ENCODE data around the gene PTPRG. TPM values are rescaled to one million over a fixed set of nuclear protein-coding genes. Genes with fewer than 3 reads are reported as not detected.

The PTPRG gene
- total RNA-seq, 1 experiment from 2014 or later, result 69.3 TPM

- Histone ChIP-seq H3T11ph (ENCODE audit: low read length) (no peak overlapping the region), H2BK15ac (ENCODE audit: low read depth, low read length) (no peak overlapping the region), H3K23me2 (ENCODE audit: insufficient read length, low read depth, low read length, poor library complexity, severe bottlenecking) (no peaks in the 10 kb centered on the region), H3K56ac (ENCODE audit: insufficient read length, low read depth, low read length) (no peak overlapping the region), H3K27ac (ENCODE audit: insufficient read length, low read depth, low read length) (no peak overlapping the region), H2BK20ac (ENCODE audit: low read depth, low read length, poor library complexity, severe bottlenecking) (no peak overlapping the region), H3K79me1 (ENCODE audit: insufficient read depth, low read depth, low read length, poor library complexity, severe bottlenecking) (no peaks in the 10 kb centered on the region), H3K4ac (ENCODE audit: low read depth, low read length) (no peak overlapping the region), H3K14ac (ENCODE audit: insufficient read depth, low read length) (no peak overlapping the region), H2BK120ac (ENCODE audit: low read depth, low read length, poor library complexity, severe bottlenecking) (no peak overlapping the region), H4K8ac (replicated peaks; ENCODE audit: insufficient read length, low read depth, low read length) (no peak overlapping the region), H2BK5ac (ENCODE audit: insufficient read length, low read length) (no peak overlapping the region), H4K91ac (ENCODE audit: insufficient read length, low read depth, low read length) (no peak overlapping the region), H3K18ac (ENCODE audit: insufficient read length, low read depth, low read length) (no peak overlapping the region), H3K9me3 (ENCODE audit: control insufficient read depth, low read depth, low read length) (no peaks in the 10 kb centered on the region), H2AK5ac (ENCODE audit: insufficient read length, low read length) (no peak overlapping the region), H2BK12ac (ENCODE audit: insufficient read length, low read depth, low read length) (no peak overlapping the region), H4K5ac (ENCODE audit: insufficient read length, low read depth, low read length) (no peak overlapping the region), H2AFZ (ENCODE audit: low read length) (no peak overlapping the region), H3K4me1 (ENCODE audit: insufficient read depth, low read length) (no peaks in the 10 kb centered on the region; the same call in 1 of the 2 replicates), H3K79me2 (ENCODE audit: insufficient read depth, low read length) (peaks cover 3% of the 10 kb centered on the region), H4K20me1 (ENCODE audit: control insufficient read depth, insufficient read depth, insufficient read length) (no peaks in the 10 kb centered on the region), H3K27me3 (ENCODE audit: insufficient read depth, low read length) (no peaks in the 10 kb centered on the region), H3K9ac (ENCODE audit: extremely low read depth, insufficient read length, low read length) (no peak overlapping the region), H3K4me2 (ENCODE audit: insufficient read depth, insufficient read length, low read length) (no peak overlapping the region), H3K23ac (ENCODE audit: insufficient read length, low read depth, low read length) (no peak overlapping the region)
- no peak for DNase-seq
- no peak overlapping the region for H3K4me3 Mint-ChIP-seq
- H3K36me3 Mint-ChIP-seq (ENCODE audit: insufficient read depth in 1 of 3, low read depth in 3 of 3), result peaks cover 0 to 11% (median 0%) of the 10 kb centered on the region in 3 experiments; a peak in 2 of 7 replicates
- peaks cover 12 to 14% of the 10 kb centered on the region in 2 experiments for H3K4me1 Mint-ChIP-seq
- H3K27me3 Mint-ChIP-seq (ENCODE audit: low read depth), result no peaks in the 10 kb centered on the region
- WGBS (ENCODE audit: extremely low coverage, insufficient read length, low lambda C conversion rate), result no CpG with 5 or more reads among the region's 1 CpG
- no peak overlapping the region for H3K27ac Mint-ChIP-seq
- H3K9me3 Mint-ChIP-seq, result no peaks in the 10 kb centered on the region
- no peak for TF ChIP-seq CTCF (conservative IDR thresholded peaks at IDR 0.05)
Observed at GRCh38 chr3:61996366-61996765, 435.0 kb downstream of the PTPRG start.
